GM18519 (cell line): ENCODE measurements around the gene C19orf38.
"Not testable (repeated sequence)": the region's sequence is repeated elsewhere in the genome, so short reads cannot be mapped to it uniquely, and the experiment has no call there.

Source experiments
- ATAC-seq: cut with Tn5 transposase; IDR thresholded peaks from one replicate; pipeline ENCODE4 v1.9.1; 2021; ENCODE audit warnings: mild to moderate bottlenecking, moderate library complexity; ENCODE audit not compliant: unreplicated experiment, low FRiP score

Gene C19orf38

DNA sequence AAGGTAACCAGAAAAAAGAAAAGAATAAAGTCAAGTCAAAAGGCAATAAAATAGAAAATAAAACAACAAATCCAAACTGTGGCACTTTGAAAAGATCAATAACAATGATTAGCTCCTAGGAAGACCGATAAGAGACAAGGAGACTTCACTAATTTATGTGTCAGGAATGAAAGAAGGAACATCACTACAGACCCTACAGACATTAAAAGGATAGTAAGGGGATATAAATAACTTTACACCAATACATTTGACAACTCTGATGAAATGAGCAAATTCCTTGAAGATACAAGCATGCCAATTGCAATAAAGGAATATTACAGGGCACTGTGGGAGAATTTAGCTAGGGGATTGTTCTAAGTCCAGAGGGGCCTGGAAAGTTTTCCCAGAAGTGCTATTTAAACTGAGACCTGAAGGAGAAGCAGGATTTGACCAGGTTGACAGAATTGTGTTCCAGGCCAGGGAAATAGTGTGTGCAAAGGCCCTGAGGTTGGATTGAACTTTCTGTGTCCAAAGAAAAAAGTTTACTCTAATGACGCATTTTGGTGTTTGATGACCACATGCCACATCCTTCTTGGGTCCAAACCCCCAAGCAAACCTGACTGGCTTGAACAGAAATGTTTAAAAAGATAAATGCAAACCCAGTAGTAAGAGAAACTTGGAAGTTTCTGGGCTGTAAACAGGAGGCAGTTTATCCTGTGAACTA lies 1.6 kb upstream of the C19orf38 start:
- ATAC-seq, result no peak

DNA sequence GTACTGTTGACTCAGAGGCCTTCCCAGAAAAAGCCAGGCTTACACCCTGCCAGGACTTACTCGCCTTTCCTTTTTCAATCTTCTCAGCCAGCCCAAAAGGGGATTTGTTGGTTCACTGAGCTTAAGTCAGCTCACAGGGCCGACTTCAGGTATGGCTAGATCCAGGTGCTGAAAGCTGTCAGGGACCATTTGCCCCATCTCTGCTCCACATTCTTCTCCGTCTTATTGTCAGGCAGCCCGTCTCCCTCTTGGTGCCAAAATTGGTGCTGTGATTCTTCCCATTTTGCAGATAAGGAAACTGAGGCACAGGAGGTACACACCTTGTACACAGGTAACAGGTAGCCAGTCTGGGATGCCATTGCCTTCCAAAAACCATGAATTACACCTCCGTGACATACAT lies 2.4 kb downstream of the C19orf38 start:
- ATAC-seq, result no peak

DNA sequence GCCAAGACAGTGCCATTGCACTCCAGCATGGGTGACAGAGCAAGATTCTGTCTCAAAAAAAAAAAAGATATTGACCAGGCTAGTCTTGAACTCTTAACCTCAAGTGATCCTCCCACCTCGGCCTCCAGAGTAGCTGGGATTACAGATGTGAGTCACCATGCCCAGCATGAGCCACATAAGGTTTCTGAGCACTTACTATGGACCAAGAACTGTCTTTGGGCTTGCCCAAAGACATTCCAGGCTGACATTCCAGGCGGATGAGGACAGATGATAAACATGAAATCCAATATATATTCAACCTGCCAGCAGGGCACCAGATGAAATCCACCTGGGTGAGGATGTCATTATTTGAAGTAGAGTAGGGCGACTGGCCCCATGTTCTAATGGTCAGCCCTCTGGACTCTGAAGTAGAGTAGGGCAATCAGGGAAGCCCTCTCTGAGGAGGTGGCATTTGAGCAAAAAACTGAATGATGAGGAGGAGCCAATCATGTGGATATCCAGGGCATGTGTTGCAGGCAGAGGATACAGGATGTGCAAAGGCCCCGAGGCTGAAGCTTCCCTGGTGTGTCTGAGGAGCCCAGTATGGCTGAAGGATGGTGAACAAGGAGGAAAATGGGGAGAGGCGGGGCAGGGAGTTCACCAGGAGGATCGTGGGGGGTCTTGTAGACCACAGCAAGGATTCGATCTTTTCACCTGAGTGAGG lies 4.0 kb downstream of the C19orf38 start:
- no peak for ATAC-seq

DNA sequence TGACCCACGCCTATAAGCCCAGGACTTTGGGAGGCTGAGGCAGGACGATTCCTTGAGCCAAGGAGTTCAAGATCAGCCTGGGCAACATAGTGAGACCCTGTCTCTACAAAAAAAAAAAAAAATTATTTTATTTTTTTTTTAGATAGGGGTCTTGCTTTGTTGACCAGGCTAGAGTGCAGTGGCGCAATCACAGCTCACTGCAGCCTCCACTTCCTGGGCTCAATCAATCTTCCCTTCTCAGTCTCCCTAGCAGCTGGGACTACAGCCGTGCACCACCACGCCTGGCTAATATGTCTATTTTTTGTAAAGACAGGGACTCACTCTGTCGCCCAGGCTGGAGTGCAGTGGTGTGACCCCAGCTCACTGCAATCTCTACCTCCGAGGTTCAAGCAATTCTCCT lies 4.7 kb downstream of the C19orf38 start:
- ATAC-seq, result no peak

DNA sequence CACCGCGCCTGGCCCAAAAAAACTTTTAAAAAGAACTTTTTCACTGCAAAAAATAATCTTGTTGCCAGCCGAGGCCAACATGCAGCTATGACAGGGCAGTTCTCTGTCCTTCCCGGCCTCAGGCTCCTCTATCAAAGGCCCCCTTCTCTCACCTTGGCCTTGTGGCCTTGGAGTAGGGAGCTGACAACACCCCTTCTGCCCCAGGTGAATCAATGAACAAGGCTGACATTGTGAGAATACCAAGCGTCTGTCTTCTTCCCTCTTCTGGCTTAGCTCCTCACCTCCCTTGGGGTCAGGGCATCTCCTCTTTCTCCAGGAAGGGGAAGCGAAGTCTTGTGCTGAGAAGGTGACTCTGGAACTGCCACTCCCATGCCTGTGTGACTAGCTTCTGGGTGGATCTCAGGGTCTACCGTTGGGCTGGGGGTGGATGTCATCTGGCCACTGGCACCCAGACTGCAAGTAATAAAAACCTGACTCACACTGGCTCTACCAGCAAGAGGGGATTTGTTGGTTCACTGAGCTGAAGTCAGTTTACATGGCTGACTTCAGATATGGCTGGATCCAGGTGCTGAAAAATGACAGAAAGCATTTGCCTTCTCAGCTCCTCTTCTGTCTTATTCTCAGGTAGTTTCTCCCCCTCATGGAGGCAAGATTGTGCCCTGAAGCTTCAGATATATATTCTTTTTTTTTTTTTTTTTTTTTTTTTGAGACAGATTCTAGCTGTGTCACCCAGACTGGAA lies 6.3 kb downstream of the C19orf38 start:
- no peak for ATAC-seq

DNA sequence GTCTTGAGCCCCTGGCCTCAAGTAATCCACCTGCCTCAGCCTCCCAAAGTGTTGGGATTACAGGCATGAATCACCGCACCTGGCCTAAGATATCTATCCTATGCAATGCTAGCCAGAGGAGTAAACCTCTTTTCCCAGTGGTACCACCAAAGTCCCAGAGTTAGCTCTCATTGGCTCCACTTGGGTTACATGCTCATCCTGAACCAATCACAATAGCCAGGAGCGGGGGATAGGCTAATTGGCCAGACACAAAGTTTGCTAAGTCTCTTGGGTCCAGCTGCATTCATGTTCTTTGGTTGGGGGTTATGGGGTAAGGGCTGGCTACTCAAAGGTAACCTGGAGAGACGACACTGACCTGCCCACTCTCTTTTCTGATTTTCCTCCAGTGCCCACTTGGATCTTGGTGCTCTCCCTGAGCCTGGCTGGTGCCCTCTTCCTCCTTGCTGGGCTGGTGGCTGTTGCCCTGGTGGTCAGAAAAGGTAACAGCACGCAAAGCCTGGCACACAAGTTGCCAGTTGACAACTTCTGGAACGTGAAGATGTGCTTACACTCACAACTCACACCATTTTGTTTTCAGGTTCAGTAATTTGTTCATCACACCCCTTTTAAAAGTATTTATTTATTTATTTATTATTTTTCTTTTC lies 7.8 kb downstream of the C19orf38 start:
- no peak for ATAC-seq

DNA sequence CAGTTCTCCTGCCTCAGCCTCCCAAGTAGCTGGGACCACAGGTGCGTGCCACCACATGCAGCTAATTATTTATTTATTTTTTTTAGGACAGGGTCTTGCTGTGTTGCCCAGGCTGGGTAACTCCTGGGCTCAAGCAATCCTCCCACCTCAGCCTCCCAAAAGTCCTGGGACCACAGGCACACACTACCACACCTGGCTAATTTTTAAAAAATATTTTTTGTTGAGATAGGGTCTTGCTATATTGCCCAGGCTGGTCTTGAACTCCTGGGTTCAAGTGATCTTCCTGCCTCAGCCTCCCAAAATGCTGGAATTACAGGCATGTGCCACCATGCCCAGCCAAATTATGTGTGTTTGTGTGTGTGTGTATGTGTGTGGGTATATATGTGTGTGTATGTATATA lies 8.7 kb downstream of the C19orf38 start:
- not testable (repeated sequence) for ATAC-seq

DNA sequence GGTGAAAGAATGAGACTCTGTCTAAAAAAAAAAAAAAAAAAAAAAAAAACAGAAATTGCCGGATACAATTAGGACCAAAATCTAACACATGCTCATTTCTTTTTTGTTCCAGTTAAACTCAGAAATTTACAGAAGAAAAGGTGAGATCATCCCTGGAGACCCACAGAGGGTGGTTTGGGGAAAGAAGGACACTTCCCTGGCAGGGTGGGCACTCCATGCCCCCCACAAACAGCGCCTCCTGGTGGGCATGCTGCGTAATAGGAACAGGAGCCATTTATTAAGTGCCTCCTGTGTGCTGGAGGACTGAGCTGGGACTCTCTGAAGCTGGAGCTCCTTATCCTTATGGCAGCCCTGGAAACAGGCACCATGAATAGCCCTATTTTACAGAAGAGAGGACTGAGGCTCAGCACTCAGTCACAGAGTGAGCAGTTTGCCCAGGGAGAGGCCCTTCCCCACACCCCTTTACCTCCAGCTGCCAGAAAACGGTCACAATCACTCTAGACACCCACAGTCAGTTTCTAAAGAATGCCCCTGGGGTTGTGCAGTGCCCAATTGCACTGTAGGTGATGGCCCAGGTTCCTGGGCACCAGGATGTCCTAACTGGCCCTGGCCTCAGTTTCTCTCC lies 10.1 kb downstream of the C19orf38 start:
- ATAC-seq, result no peak

DNA sequence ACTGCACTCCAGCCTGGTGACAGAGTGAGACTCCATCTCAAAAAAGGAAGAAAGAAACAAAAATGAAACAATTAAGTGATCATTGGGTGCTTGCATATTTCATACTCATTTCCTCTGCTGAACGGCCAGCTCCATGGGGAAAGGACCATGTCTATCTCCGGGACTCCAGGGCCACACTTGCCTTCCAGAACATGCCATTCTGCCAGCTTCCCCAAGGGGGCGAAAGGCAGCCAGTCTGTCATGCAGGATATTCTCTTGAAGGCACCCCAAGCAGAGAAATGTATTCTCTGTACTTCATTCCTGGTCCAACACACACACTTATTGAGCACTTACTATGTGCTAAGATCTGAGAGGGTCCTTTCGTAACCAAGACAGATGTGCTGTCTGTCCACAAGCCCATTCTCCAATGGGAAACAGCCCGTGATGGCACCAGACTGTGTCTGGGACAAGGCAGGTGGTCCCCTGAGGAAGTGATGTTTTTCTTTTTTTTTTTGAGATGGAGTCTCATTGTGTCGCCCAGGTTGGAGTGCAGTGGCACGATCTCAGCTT lies 13.0 kb downstream of the C19orf38 start:
- ATAC-seq, result no peak

DNA sequence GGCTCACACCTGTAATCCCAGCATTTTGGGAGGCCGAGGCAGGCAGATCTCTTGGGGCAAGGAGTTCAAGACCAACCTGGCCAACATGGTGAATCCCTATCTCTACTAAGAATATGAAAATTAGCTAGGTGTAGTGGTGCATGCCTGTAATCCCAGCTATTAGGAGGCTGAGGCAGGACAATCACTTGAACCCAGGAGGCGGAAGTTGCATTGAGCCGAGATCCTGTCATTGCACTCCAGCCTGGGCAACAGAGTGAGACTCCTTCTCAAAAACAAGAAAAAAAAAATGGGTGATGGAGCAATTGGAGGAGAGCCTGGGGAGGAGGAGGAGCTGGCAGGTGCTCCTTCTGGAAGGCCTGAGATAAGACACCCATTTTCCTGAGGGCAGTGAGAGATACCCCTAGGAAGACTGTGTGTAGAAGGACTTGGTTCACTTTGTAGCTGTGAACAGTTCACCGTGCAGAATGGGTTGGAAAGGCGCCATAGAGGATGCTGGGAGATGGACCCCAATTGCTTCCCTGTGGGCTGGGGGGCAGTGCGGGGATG lies 14.4 kb downstream of the C19orf38 start:
- no peak for ATAC-seq

DNA sequence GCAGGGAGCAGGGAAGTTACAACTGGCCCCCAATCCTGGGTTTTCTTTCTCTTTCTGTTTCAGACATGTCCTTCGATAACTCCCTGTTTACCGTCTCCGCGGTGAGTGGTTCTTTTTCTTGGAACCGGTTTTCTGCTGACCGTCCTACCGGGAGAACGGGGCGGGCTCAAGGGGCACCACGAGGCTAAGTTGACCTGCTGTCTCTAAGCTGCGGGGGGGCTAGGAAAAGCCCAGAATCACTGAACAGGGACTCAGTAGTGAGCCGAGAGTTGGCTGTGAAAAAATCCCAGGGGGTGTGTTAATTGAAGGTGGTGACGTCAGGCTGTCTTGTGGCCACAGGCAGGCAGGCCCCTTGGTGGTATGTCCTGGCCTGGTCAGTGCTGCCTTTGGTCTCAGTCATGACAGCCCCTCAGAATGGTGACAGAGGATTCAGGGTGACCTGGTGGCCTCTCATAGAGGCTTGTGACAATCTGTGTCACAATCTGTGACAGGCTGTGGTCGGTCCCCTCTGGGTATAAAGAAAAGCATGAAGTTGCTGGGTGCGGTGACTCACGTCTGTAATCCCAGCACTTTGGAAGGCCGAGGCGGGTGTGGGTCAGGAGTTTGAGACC lies 15.0 kb downstream of the C19orf38 start:
- no peak for ATAC-seq

DNA sequence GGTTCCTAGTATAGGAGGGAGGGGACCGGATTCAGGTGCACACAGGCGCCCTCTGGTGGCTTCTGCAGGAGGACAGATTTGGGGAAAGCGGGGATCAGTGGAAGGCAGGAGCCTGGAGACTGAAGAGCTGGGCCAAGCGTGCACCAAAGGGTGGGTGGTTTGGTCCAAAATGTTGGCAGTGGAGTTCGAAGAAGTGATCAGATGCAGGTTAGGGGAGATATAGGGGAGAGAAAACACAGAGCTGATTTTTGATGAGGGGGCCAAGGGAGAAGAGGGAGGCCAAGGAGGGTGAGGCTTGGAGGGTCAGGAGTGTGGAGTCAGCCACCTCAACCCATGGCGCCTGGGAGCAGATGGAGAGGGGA lies 16.3 kb downstream of the C19orf38 start:
- ATAC-seq, result no peak

DNA sequence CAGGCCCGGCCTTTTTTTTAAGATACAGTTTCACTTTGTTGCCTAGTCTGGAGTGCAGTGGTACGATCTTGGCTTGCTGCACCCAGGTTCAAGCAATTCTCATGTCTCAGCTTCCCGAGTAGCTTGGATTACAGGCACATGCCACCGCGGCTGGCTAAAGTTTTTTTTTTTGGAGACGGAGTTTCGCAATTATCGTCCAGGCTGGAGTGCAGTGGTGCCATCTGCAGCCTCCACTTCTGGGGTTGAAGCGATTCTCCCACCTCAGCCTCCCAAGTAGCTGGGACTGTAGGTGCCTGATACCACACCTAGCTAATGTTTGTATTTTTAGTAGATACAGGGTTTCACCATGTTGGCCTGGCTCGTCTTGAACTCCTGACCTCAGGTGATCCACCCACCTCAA lies 18.3 kb downstream of the C19orf38 start:
- ATAC-seq, result no peak

DNA sequence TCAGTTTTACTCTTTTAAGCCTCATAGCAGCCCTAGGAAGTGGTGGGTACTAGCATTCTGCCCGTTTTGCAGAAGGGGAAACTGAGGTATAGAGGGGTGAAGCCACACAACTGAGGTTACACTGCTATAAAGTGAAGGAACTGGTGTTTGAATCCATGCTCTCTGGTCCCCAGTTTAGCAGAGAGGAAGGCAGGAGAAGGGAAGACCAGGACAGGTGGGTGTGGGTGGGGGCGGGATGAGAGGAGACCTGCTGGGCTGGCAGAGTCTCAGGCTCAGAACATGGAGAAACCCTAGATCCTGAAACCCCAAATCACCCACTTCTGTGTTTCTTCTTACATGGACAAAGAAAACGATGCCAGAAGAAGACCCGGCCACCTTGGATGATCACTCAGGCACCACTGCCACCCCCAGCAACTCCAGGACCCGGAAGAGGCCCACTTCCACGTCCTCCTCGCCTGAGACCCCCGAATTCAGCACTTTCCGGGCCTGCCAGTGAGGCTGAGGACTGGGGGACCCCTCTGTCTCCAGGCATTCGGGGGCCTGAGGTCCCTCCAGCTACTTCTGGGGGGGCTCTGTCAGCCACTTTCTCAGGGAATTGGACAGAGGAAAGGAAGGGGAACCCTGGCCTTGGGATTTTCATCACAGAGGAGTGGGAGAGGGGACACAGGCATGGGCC lies 20.8 kb downstream of the C19orf38 start:
- ATAC-seq, result no peak

DNA sequence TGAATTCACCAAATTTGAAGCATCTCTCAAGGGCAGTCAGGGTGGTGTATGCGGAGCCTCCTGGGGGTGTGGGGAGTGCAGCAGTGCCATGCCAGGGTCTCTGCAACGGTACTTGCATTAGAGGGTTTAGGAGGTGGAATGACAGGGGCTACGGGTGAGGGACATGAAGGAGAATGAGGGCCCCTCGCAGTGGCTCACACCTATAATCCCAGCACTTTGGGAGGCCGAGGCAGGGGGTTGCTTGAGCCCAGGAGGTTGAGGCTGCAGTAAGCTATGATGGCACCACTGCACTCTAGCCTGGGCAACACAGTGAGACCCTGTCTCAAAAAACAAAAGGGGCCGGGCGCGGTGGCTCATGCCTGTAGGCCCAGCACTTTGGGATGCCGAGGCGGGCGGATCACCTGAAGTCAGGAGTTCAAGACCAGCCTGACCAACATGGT lies 21.7 kb downstream of the C19orf38 start:
- ATAC-seq, result not testable (repeated sequence)

DNA sequence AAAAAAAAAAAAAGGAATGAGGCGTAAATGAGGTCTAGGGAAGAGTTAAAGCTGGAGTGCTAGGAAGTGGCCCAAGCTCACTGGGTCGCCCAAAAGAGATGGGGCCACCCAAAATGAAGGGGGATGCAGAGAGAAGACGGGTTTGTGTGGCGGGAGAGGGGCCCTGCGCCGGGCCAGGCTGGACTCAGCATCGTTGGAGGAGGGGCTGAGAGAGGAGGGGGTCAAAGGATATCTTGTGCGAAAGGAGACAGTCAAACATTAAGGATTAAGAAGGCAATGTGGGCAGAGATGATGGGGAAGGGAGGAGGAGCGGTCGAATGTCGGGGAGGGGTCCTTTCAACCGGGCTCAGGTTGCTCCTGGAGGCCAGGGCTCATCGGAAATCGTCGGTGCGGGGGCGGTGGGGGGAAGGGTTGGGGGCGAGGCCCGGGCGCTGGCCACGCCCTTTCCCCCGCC lies 22.3 kb downstream of the C19orf38 start:
- ATAC-seq, result no peak

DNA sequence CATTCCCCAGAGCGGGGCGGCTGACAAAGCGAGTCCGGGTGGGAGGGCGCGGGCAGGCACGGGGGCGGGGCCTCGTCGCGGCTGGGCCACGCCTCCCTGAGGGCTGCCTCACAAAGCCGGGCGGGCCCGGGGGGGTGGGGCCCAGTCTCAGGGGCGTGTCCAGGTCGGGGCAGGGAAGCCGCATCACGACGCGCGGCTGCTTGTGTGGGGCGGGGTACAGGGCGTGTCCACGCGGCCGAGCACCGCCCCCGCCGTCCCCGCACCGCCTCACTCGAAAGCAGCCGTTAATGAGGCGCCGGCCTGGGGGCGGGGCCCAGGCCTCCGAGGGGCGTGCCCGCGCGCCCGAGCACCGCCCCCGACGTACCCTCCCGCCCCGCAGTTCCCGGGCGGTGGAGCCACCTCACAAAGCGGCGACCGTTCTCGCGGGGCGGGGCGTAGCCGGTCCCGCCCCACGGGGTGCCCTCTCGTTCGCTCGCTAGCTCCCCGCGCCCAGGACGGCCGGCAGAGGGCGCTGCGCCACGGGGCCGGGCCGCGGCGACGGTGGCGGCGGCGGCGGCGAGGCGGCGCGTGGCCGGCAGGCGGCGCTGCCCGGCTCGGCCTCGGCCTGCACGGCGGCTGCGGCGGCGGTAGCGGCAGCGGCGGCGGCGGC lies 22.9 kb downstream of the C19orf38 start, which contains the start of gene CARM1:
CARM1 (plus strand) TSS at position 599 of the 649 bp plus-strand sequence. CDS start 150 bp downstream, outside the sequence.
- peak; percentile 72 for ATAC-seq
